HL-60 (cell line): Measurements from ENCODE around the gene TMOD3.

Experiments used
- DNase-seq, 2 experiments: peaks; one replicate each; pipeline ENCODE4 v3.0.0-alpha.2; 2010 to 2020; ENCODE audit warnings: low read depth in 1 of 2, low spot score in 1 of 2
- H3K27ac ChIP-seq: fragments of 250-450 bp; sonication (Bioruptor Pico); replicated peaks from 2 replicates; pipeline ENCODE4 v1.5.1; 2020; ENCODE audit warnings: mild to moderate bottlenecking, moderate library complexity
- H3K27me3 ChIP-seq: fragments of 250-450 bp; sonication (Bioruptor Pico); 2 replicates; pipeline ENCODE4 v1.5.1; 2021; ENCODE audit warnings: mild to moderate bottlenecking, moderate library complexity; ENCODE audit not compliant: insufficient read depth, poor library complexity, severe bottlenecking
- H3K4me3 ChIP-seq: replicated peaks from 2 replicates; pipeline ENCODE4 v1.5.1; 2011; ENCODE audit warnings: mild to moderate bottlenecking, control low read depth, low read length; ENCODE audit not compliant: insufficient read depth
- GABPA ChIP-seq: IDR thresholded peaks from 2 replicates; pipeline ENCODE4 v1.6.1; 2012; ENCODE audit warnings: low read depth
- POLR2AphosphoS5 ChIP-seq: IDR thresholded peaks from 2 replicates; pipeline ENCODE4 v1.6.1; 2012; ENCODE audit warnings: low read depth
- SPI1 ChIP-seq: IDR thresholded peaks from 2 replicates; pipeline ENCODE4 v1.6.1; 2012; ENCODE audit warnings: low read depth, mild to moderate bottlenecking, borderline replicate concordance
- TF ChIP-seq, protein P1 (sequence below): IDR thresholded peaks from 2 replicates; pipeline ENCODE4 v1.6.1; 2012; ENCODE audit warnings: low read depth; ENCODE audit not compliant: insufficient replicate concordance
- TF ChIP-seq, protein P2 (sequence below): IDR thresholded peaks from one replicate; pipeline ENCODE4 v1.5.1; 2011; ENCODE audit warnings: low read length, control low read depth, inconsistent platforms; ENCODE audit not compliant: insufficient read depth

The TMOD3 gene

DNA sequence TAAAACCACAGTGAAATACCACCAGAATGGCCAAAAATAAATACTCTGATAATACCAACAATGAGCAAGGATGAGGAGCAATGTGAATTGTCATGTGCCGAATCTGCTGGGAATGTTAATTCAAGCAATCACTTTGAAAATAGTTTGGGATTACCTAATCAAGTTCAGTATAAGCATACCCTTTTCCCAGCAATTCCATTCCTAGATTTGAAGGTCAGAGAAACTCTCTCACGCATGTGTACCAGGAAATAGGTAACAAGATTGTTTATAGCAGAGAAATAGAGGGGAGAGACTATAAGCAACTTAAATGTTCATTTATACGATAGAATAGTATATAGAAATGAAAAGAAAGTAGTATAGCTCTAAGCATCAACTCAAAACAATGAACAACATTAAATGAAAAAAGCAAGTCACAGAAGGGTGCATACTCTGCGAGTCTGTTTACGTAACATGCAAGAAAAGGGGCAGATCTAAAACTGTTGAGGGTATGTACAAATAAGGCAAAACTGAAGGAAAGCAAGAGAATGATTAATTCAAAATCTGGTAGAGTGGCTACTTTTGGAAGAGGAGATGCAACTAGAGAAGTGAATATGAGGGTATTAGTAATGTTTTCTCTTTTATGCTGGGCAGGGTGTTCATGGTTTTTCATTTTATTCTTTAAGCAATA, 27.4 kb downstream of the TMOD3 start:
- no peak overlapping the region for H3K4me3 ChIP-seq
- H3K27me3 ChIP-seq = no peaks in the 10 kb centered on the region
- no peak for TF ChIP-seq GABPA
- TF ChIP-seq, protein P1, sequence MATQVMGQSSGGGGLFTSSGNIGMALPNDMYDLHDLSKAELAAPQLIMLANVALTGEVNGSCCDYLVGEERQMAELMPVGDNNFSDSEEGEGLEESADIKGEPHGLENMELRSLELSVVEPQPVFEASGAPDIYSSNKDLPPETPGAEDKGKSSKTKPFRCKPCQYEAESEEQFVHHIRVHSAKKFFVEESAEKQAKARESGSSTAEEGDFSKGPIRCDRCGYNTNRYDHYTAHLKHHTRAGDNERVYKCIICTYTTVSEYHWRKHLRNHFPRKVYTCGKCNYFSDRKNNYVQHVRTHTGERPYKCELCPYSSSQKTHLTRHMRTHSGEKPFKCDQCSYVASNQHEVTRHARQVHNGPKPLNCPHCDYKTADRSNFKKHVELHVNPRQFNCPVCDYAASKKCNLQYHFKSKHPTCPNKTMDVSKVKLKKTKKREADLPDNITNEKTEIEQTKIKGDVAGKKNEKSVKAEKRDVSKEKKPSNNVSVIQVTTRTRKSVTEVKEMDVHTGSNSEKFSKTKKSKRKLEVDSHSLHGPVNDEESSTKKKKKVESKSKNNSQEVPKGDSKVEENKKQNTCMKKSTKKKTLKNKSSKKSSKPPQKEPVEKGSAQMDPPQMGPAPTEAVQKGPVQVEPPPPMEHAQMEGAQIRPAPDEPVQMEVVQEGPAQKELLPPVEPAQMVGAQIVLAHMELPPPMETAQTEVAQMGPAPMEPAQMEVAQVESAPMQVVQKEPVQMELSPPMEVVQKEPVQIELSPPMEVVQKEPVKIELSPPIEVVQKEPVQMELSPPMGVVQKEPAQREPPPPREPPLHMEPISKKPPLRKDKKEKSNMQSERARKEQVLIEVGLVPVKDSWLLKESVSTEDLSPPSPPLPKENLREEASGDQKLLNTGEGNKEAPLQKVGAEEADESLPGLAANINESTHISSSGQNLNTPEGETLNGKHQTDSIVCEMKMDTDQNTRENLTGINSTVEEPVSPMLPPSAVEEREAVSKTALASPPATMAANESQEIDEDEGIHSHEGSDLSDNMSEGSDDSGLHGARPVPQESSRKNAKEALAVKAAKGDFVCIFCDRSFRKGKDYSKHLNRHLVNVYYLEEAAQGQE = no peak
- TF ChIP-seq, protein P2, sequence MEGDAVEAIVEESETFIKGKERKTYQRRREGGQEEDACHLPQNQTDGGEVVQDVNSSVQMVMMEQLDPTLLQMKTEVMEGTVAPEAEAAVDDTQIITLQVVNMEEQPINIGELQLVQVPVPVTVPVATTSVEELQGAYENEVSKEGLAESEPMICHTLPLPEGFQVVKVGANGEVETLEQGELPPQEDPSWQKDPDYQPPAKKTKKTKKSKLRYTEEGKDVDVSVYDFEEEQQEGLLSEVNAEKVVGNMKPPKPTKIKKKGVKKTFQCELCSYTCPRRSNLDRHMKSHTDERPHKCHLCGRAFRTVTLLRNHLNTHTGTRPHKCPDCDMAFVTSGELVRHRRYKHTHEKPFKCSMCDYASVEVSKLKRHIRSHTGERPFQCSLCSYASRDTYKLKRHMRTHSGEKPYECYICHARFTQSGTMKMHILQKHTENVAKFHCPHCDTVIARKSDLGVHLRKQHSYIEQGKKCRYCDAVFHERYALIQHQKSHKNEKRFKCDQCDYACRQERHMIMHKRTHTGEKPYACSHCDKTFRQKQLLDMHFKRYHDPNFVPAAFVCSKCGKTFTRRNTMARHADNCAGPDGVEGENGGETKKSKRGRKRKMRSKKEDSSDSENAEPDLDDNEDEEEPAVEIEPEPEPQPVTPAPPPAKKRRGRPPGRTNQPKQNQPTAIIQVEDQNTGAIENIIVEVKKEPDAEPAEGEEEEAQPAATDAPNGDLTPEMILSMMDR = no peak
- no peak for TF ChIP-seq POLR2AphosphoS5
- no peak for TF ChIP-seq SPI1
- no peak overlapping the region for H3K27ac ChIP-seq
- no peak for DNase-seq

DNA sequence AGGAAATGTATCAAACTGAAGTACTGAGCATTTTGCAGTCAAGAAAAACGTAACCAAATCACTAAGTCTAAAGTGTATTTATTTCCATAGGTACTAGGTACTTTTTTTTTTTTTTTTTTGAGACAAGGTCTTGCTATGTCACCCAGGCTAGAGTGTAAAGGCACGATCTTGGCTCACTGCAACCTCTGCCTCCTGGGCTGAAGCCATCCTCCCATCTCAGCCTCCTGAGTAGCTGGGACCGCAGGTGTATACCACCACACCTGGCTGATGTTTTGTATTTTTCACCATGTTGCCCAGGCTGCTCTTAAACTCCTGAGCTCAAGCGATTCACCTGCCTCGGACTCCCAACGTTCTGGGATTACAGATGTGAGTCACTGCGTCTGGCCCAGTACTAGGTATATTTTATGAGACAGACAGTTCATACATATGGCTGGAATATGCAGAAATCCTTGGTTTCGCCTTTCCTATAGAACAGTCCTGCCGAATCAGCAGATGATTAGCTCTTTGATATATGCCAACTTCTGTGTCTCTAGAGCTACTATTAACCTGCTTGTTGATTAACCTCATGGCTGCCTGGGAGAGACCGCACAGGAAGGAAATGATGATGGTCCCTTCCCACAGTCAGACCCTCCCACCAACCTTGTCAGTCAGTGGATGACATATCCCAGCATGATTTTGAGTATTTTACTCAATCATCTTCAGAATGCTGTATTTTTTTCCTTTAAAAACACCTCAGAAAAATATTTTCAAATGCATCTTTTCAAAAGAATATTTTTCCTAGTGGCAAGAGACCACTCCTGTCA, 32.3 kb downstream of the TMOD3 start:
- peak in 1 of 2 experiments; percentile 52 for DNase-seq

DNA sequence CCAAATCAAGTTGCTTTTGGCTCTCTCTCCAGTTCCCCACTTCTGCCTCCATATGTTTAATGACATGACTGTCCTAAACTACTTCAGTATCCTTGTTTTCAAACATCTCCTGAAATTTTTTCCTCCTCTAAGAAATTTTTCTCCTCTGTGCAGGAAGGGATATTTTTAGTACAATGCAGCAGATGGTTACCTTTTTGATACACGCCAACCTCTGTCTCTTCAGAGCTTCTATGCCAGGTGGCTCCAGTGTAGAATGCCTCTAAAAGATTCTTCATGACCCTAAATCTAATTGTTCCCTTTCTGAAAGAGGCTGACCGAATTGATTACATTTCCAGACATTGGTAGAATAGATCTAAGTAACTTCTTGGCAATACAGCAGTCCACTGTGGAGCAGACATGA, 33.7 kb downstream of the TMOD3 start:
- H3K27me3 ChIP-seq = no peaks in the 10 kb centered on the region
- H3K27ac ChIP-seq = no peak overlapping the region
- DNase-seq = no peak
- TF ChIP-seq, protein P2 = no peak
- TF ChIP-seq SPI1 = no peak
- TF ChIP-seq, protein P1 = no peak
- TF ChIP-seq GABPA = no peak
- no peak for TF ChIP-seq POLR2AphosphoS5
- no peak overlapping the region for H3K4me3 ChIP-seq

More for the DNA sequence above, 32.3 kb downstream of the TMOD3 start:
- H3K4me3 ChIP-seq = no peak overlapping the region
- no peak overlapping the region for H3K27ac ChIP-seq
- TF ChIP-seq SPI1 = no peak
- no peak for TF ChIP-seq GABPA
- TF ChIP-seq, protein P1 = no peak
- TF ChIP-seq, protein P2 = no peak
- TF ChIP-seq POLR2AphosphoS5 = no peak
- no peaks in the 10 kb centered on the region for H3K27me3 ChIP-seq
